Subcutaneous preadipocyte (primary cell): Measurements from ENCODE around the gene VCX3A. TPM values are rescaled to one million over a fixed set of nuclear protein-coding genes. Genes with fewer than 3 reads are reported as not detected.

Experiments used
- total RNA-seq: library from RNA; depleted of rRNA; stranded (reverse); fragments of >200 nt; gene quantifications from 2 replicates; pipeline ENCODE4 v1.2.3, GENCODE V29; 2012

VCX3A gene
- total RNA-seq = not detected in 2 replicates

DNA sequence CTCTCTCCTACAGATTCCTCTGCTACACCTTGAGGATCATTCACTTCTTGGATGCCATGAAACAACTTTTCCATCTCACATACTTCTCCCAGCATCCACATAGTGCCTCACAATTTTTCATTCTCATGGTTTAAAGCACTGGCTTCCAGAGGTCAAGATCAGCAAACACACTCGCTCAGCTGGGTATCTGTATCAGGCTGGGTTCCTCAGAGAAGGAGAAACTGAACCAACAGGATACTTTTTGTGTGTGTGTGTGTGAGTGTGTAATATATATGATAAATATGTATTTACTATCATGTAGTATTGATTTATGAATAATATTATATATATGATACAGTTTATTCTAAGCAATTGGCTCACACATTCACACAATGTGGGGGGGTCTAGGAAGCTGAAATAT is at the start of gene VCX3A:
TSS of gene VCX3A (minus strand) at position 101 of the 400 bp plus-strand sequence. CDS start 621 bp downstream, outside the sequence.

